HUDEP-2 (cell line): ENCODE data around the gene CLPTM1.
"Not testable (repeated sequence)": the region's sequence is repeated elsewhere in the genome, so short reads cannot be mapped to it uniquely, and the experiment has no call there.

Source experiments
- DNase-seq, 76 experiments: peaks; one replicate each; lab custom pipeline; 2025; ENCODE audit not compliant: unreplicated experiment in 76 of 76; lab: John Stamatoyannopoulos, UW

Gene CLPTM1

GRCh38 chr19:44954649-44955504 is at the start of gene CLPTM1:
CLPTM1 (plus strand) TSS chr19:44955380; CDS start chr19:44955396, 16 bp downstream.
- peak; percentile 66 to 99 (median 97) for DNase-seq

- DNase-seq, result peak in 2 of 76 experiments; percentile 40 to 52
Observed at GRCh38 chr19:44905437-44906160, 49.6 kb upstream of the CLPTM1 start, which contains the start of gene APOE. APOE (plus strand) TSS chr19:44905796; CDS start chr19:44906625, 829 bp downstream.

GRCh38 chr19:44907613-44908012 is 47.6 kb upstream of the CLPTM1 start:
- no peak for DNase-seq

GRCh38 chr19:44908074-44908835 is 46.9 kb upstream of the CLPTM1 start:
- DNase-seq, result no peak

GRCh38 chr19:44908836-44909261 is 46.3 kb upstream of the CLPTM1 start:
- no peak for DNase-seq

- DNase-seq, result peak in 52 of 76 experiments; percentile 9 to 67 (median 40)
Observed at GRCh38 chr19:44909775-44910174, 45.4 kb upstream of the CLPTM1 start.

GRCh38 chr19:44911896-44912295 is 43.3 kb upstream of the CLPTM1 start:
- DNase-seq, result not testable (repeated sequence)

GRCh38 chr19:44912854-44913253 is 42.3 kb upstream of the CLPTM1 start:
- DNase-seq, result peak in 73 of 76 experiments; percentile 15 to 94 (median 79)

- DNase-seq, result peak in 71 of 76 experiments; percentile 22 to 85 (median 68)
Observed at GRCh38 chr19:44913512-44914432, 41.4 kb upstream of the CLPTM1 start.

- peak in 74 of 76 experiments; percentile 4 to 88 (median 74) for DNase-seq
Observed at GRCh38 chr19:44914433-44915206, 40.6 kb upstream of the CLPTM1 start, which contains the start of gene APOC1. APOC1 (plus strand) TSS chr19:44914608; CDS start chr19:44914892, 284 bp downstream.

GRCh38 chr19:44924243-44924725 is 30.9 kb upstream of the CLPTM1 start:
- no peak for DNase-seq

GRCh38 chr19:44925114-44925891 is 29.9 kb upstream of the CLPTM1 start:
- peak in 3 of 76 experiments; percentile 24 to 27 (median 25) for DNase-seq

GRCh38 chr19:44926245-44927077 is 28.7 kb upstream of the CLPTM1 start:
- DNase-seq, result not testable (repeated sequence)

GRCh38 chr19:44927746-44928145 is 27.4 kb upstream of the CLPTM1 start:
- DNase-seq, result no peak

- no peak for DNase-seq
Observed at GRCh38 chr19:44930088-44930487, 25.1 kb upstream of the CLPTM1 start.

- DNase-seq, result no peak
Observed at GRCh38 chr19:44931541-44931940, 23.6 kb upstream of the CLPTM1 start.

- no peak for DNase-seq
Observed at GRCh38 chr19:44939668-44940067, 15.5 kb upstream of the CLPTM1 start.
